MCF 10A (cell line): ENCODE results near the gene DPCD. TPM values are rescaled to one million over a fixed set of nuclear protein-coding genes. Genes with fewer than 3 reads are reported as not detected.
"Not testable (repeated sequence)": the region's sequence is repeated elsewhere in the genome, so short reads cannot be mapped to it uniquely, and the experiment has no call there.

ENCODE experiments used
- BruUV-seq: library from RNA; stranded (reverse); fragments of 400-500 nt; replicated peaks from 2 replicates; lab custom pipeline; 2021; lab: Mats Ljungman, UMichigan
- CTCF ChIA-PET: fragments of 300-600 bp; sonication (Branson Sonifier 250); formaldehyde crosslinking; extraction: SDS; loops from one replicate; lab custom pipeline; 2021; ENCODE audit warnings: antibody characterized with exemption, inconsistent platforms; lab: Yijun Ruan, JAX
- POLR2A ChIA-PET: fragments of 300-600, 350-650 bp; sonication (Branson Sonifier 250); formaldehyde crosslinking; extraction: SDS; loops from one replicate; lab custom pipeline; 2020; ENCODE audit warnings: antibody characterized with exemption, inconsistent platforms; lab: Yijun Ruan, JAX
- DNase-seq: peaks from one replicate; pipeline ENCODE4 v3.0.0-alpha.2; 2018; ENCODE audit not compliant: unreplicated experiment
- H3K27ac Mint-ChIP-seq: one replicate; pipeline ENCODE4 v1.8.0; 2022; ENCODE audit warnings: mild to moderate bottlenecking, low read depth, mixed read lengths; ENCODE audit not compliant: unreplicated experiment
- H3K27me3 Mint-ChIP-seq: one replicate; pipeline ENCODE4 v1.8.0; 2022; ENCODE audit warnings: mixed read lengths; ENCODE audit not compliant: insufficient read depth, unreplicated experiment
- H3K36me3 Mint-ChIP-seq: one replicate; pipeline ENCODE4 v1.8.0; 2022; ENCODE audit warnings: mild to moderate bottlenecking, moderate library complexity, mixed read lengths; ENCODE audit not compliant: insufficient read depth, unreplicated experiment
- H3K4me1 Mint-ChIP-seq: one replicate; pipeline ENCODE4 v1.8.0; 2022; ENCODE audit warnings: mixed read lengths; ENCODE audit not compliant: insufficient read depth, unreplicated experiment
- H3K4me3 Mint-ChIP-seq: one replicate; pipeline ENCODE4 v1.8.0; 2022; ENCODE audit warnings: mild to moderate bottlenecking, moderate library complexity, mixed read lengths; ENCODE audit not compliant: unreplicated experiment
- H3K9me3 Mint-ChIP-seq: one replicate; pipeline ENCODE4 v1.8.0; 2022; ENCODE audit warnings: mixed read lengths; ENCODE audit not compliant: unreplicated experiment
- intact Hi-C: fragments of 100-400 bp; cut with micrococcal nuclease; formaldehyde crosslinking; loops from 2 replicates; pipeline ENCODE4 v1.14.1; 2022
- total RNA-seq: library from RNA; stranded (reverse); gene quantifications from 2 replicates; pipeline ENCODE4 v1.2.3, GENCODE V29; 2022
- TF ChIP-seq, protein P1 (sequence below): fragments of 200-600 bp; IDR thresholded peaks from one replicate; pipeline ENCODE4 v1.8.0; 2022; ENCODE audit warnings: antibody characterized with exemption, mild to moderate bottlenecking; ENCODE audit not compliant: unreplicated experiment

DPCD gene
- total RNA-seq, 1 experiment from 2014 or later, result 24.2 TPM

DNA sequence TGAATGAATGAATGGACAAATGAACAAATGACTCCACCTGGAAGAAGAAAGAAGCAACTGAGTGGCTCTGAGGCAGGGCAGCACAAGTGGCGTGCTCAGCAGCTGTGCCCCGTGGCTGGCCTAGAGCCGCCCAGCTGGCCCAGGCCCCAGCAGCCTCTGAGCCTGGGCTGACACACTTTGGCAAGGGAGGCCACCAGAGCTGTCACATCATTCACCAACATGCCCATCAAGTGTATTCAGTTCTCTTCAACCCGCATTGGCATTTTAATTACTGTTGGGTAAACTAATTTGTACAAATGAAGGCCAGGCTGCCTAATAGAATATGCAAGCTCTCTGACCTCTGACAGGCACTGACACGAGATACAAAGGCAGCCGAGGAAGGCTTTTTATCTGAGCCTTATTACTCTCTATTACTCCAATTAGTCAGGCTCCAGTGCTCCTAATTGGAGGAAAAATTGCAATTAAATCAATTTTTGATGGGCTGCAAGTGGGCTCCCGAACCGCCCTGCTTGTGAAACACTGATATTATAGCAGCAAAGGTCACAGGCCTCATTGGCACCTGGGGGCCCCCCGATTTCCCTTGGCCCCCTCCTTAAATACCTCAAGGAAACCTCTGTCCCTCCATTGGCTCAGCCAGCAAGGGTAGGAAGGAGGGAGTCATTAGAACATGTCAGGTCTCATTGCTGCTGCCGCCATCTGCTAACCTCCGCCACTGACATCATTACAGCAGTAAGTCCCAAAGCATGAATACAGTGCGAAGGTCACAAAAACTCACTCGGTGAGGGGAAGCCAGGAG, 41.9 kb downstream of the DPCD start:
- H3K4me1 Mint-ChIP-seq, result no peaks in the 10 kb centered on the region
- intact Hi-C loops, result no loop called here
- ChIA-PET CTCF (no interaction called here), POLR2A (no interaction called here)
- DNase-seq, result no peak
- BruUV-seq, result no TSS peak
- H3K9me3 Mint-ChIP-seq, result no peaks in the 10 kb centered on the region
- H3K4me3 Mint-ChIP-seq, result no peak overlapping the region
- H3K27ac Mint-ChIP-seq, result no peak overlapping the region
- peaks cover 35% of the 10 kb centered on the region for H3K36me3 Mint-ChIP-seq
- TF ChIP-seq, protein P1, sequence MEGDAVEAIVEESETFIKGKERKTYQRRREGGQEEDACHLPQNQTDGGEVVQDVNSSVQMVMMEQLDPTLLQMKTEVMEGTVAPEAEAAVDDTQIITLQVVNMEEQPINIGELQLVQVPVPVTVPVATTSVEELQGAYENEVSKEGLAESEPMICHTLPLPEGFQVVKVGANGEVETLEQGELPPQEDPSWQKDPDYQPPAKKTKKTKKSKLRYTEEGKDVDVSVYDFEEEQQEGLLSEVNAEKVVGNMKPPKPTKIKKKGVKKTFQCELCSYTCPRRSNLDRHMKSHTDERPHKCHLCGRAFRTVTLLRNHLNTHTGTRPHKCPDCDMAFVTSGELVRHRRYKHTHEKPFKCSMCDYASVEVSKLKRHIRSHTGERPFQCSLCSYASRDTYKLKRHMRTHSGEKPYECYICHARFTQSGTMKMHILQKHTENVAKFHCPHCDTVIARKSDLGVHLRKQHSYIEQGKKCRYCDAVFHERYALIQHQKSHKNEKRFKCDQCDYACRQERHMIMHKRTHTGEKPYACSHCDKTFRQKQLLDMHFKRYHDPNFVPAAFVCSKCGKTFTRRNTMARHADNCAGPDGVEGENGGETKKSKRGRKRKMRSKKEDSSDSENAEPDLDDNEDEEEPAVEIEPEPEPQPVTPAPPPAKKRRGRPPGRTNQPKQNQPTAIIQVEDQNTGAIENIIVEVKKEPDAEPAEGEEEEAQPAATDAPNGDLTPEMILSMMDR, result no peak
- no peaks in the 10 kb centered on the region for H3K27me3 Mint-ChIP-seq

DNA sequence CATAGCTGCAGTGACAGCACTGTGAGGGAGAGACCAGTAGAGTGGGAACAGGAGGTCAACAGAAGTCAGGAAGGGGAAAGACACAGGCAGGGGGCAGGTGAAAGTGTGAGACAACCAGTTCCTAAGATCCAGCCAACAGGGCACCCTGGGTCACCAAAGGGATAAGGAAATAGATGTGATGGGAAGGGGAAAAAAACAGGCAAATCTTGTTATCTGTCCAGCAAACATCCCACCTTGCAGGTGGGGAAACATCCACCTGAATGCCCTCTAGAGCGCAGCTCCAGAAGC, 42.5 kb downstream of the DPCD start:
- Mint-ChIP-seq H3K27ac (no peak overlapping the region), H3K4me3 (no peak overlapping the region), H3K27me3 (no peaks in the 10 kb centered on the region), H3K9me3 (no peaks in the 10 kb centered on the region), H3K4me1 (no peaks in the 10 kb centered on the region), H3K36me3 (peaks cover 32% of the 10 kb centered on the region)
- TF ChIP-seq, protein P1, result no peak
- CTCF ChIA-PET, result interaction anchor here (0.7 kb wide), 1 partner anchor 745 kb away, joined by 3 read pairs; no protein-coding TSS in a partner anchor
- BruUV-seq, result no TSS peak
- intact Hi-C loops, result no loop called here
- no peak for DNase-seq
- POLR2A ChIA-PET, result no interaction called here

DNA sequence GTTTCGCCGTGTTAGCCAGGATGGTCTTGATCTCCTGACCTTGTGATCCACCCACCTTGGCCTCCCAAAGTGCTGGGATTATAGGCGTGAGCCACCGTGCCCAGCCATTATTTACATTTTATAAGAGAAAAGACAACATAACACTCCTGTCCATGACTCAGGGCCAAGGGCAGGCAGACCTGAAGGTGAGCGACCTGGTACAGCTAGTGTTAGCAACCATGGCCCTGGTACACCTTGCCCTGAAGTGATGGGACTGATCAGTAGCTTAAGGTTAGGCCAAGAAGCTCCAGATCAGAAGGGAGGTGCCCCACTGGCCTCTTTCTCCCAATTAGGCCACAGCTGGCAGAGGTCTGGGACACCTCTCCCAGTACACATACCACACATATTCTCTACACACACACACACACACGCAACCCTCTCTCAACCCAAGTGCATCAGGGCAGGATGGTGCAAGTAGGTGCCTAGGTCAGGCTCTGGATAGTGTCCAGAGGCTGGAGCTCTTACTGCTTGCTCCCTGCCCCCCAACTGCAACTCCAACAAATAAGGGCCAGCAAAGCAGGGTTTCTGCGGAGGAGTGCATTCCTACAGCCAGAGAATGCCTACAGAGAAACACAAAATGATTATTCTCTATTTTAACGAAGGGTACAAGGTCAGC, 43.8 kb downstream of the DPCD start:
- Mint-ChIP-seq H3K4me3 (no peak overlapping the region), H3K36me3 (peaks cover 43% of the 10 kb centered on the region), H3K27me3 (no peaks in the 10 kb centered on the region), H3K27ac (no peak overlapping the region), H3K4me1 (no peaks in the 10 kb centered on the region), H3K9me3 (no peaks in the 10 kb centered on the region)
- no peak for DNase-seq
- TF ChIP-seq, protein P1, result no peak
- ChIA-PET CTCF (interaction anchor here (0.6 kb wide), 3 partner anchors 423 to 490 kb away, joined by 3 to 4 read pairs (median 3); no protein-coding TSS in a partner anchor), POLR2A (no interaction called here)
- BruUV-seq, result no TSS peak
- intact Hi-C loops, result no loop called here

DNA sequence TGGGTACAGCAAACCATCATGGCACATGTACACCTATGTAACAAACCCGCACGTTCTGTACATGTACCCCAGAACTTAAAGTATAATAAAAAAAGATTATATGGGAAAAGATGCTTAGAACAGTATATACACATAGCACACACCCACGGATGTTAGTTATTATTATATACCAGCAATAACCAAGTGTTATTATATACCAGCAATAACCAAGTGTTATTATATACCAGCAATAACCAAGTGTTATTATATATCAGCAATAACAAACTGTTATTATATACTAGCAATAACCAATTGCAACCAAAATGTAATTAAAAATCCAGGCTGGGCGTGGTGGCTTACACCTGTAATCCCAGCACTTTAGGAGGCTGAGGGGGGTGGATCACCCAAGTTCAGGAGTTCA, 45.4 kb downstream of the DPCD start:
- CTCF ChIA-PET, H3K9me3 Mint-ChIP-seq, intact Hi-C loops, BruUV-seq, H3K4me3 Mint-ChIP-seq, DNase-seq, H3K4me1 Mint-ChIP-seq, H3K27ac Mint-ChIP-seq, H3K27me3 Mint-ChIP-seq: not testable (repeated sequence)
- H3K36me3 Mint-ChIP-seq, result peaks cover 51% of the 10 kb centered on the region
- POLR2A ChIA-PET, result interaction anchor here (0.6 to 1.1 kb wide), 2 partner anchors 10 to 1018 kb away, joined by 3 read pairs; no protein-coding TSS in a partner anchor
